Measurements from ENCODE around the gene YIF1B.
"Not testable (repeated sequence)": the region's sequence is repeated elsewhere in the genome, so short reads cannot be mapped to it uniquely, and the experiment has no call there.

The YIF1B gene

GRCh38 chr19:38270587-38271167 lies 45.1 kb downstream of the YIF1B start:
- Histone ChIP-seq H3K4me3 (ENCODE audit: low read length) (no peak overlapping the region), H3K27me3 (ENCODE audit: insufficient read depth, low read length) (peaks cover 12% of the 10 kb centered on the region), H2AFZ (ENCODE audit: low read depth, low read length) (peak overlapping the region; percentile 26), H3K4me1 (ENCODE audit: insufficient read depth, low read length) (peaks cover 18% of the 10 kb centered on the region), H3K36me3 (ENCODE audit: insufficient read depth, low read length) (no peaks in the 10 kb centered on the region), H3K9me3 (ENCODE audit: low read length) (no peaks in the 10 kb centered on the region)

GRCh38 chr19:38268539-38268938 lies 47.2 kb downstream of the YIF1B start:
- Histone ChIP-seq H3K27me3 (ENCODE audit: insufficient read depth, low read length) (peaks cover 31% of the 10 kb centered on the region), H2AFZ (ENCODE audit: low read depth, low read length) (no peak overlapping the region), H3K4me1 (ENCODE audit: insufficient read depth, low read length) (peaks cover 27% of the 10 kb centered on the region), H3K36me3 (ENCODE audit: insufficient read depth, low read length) (no peaks in the 10 kb centered on the region), H3K4me3 (ENCODE audit: low read length) (no peak overlapping the region), H3K9me3 (ENCODE audit: low read length) (no peaks in the 10 kb centered on the region)

DNA sequence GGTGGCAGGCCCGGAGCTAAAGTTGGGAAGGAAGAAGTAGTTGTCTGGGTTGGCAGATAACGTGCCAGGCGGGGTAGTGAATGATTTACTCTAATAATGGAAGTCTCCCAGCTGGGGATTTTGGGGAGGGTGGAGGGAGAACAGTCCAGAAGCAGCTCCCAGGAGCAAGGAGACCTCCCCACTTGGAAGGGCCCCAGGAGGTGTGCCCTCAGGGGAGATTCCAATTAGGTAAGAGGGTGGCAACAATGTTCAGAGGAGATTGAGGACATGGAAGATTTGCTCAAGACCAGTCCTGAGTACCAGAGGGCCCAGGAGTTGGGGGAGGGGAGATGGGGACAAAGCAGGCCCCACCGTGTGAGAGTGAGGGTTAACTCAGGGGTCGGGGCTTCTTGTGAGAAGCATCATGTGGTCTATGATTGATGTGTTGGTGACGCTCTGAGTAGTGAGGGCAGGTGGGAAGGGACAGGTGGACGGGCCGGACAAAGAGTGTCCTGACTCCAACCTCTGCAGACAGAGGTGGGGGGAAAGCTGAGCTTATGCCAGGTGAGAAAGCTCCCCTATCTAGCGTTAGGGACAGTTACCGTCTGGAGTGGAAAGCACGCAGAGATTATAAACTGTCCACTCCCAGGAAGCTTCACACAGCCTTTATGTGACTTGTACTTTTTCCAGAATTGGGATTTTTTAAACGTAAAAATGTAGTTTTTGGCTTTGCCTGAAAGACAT lies 47.8 kb downstream of the YIF1B start:
- Histone ChIP-seq H3K9me3 (ENCODE audit: low read length) (no peaks in the 10 kb centered on the region), H2AFZ (ENCODE audit: low read depth, low read length) (no peak overlapping the region), H3K4me3 (ENCODE audit: low read length) (no peak overlapping the region), H3K4me1 (ENCODE audit: insufficient read depth, low read length) (peaks cover 27% of the 10 kb centered on the region), H3K36me3 (ENCODE audit: insufficient read depth, low read length) (no peaks in the 10 kb centered on the region), H3K27me3 (ENCODE audit: insufficient read depth, low read length) (peaks cover 32% of the 10 kb centered on the region)

- Histone ChIP-seq H2AFZ (ENCODE audit: low read depth, low read length) (no peak overlapping the region), H3K9me3 (ENCODE audit: low read length) (no peaks in the 10 kb centered on the region), H3K4me3 (ENCODE audit: low read length) (no peak overlapping the region), H3K27me3 (ENCODE audit: insufficient read depth, low read length) (peaks cover 35% of the 10 kb centered on the region), H3K4me1 (ENCODE audit: insufficient read depth, low read length) (peaks cover 30% of the 10 kb centered on the region), H3K36me3 (ENCODE audit: insufficient read depth, low read length) (no peaks in the 10 kb centered on the region)
These were observed 48.7 kb downstream of the YIF1B start for GRCh38 chr19:38266981-38267597.

GRCh38 chr19:38265921-38266429 lies 49.8 kb downstream of the YIF1B start:
- no peak overlapping the region for H3K4me3 ChIP-seq (ENCODE audit: low read length)
- peaks cover 35% of the 10 kb centered on the region for H3K27me3 ChIP-seq (ENCODE audit: insufficient read depth, low read length)
- H2AFZ ChIP-seq (ENCODE audit: low read depth, low read length), result no peak overlapping the region
- peaks cover 30% of the 10 kb centered on the region for H3K4me1 ChIP-seq (ENCODE audit: insufficient read depth, low read length)
- H3K9me3 ChIP-seq (ENCODE audit: low read length), result no peaks in the 10 kb centered on the region
- H3K36me3 ChIP-seq (ENCODE audit: insufficient read depth, low read length), result no peaks in the 10 kb centered on the region

DNA sequence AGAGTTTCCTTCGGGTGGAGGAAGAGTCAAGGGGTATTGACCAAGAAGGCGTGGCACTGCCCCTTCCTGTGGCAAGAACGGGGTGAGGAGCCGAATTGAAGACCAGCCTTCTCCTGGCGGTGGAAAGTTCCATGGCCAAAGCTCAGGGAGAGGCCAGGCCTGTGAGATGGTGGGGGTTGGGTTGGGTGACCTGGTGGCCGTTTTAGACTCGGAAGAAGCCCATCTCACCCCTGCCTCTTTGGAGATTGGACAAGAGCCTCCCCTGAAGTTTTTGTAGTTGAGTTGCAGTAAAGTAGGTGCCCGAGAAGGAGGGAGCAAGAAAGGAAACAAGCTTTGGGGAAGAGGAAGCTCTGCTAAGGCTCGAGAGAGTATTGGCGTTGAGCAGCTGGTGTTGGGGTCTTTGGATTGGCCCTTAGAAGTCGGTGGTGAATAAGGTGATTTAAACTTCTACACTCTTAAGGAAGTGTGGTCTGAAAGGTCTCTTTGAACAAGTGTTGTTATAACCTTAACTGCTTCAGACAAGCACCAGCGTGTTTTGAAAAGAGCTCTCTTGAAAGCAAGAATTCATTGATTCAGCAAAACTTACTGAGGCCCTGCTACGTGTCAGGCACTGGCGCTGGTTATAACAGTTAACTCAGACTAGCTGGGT lies 50.4 kb downstream of the YIF1B start:
- H3K4me1 ChIP-seq (ENCODE audit: insufficient read depth, low read length), result peaks cover 27% of the 10 kb centered on the region
- H3K4me3 ChIP-seq (ENCODE audit: low read length), result no peak overlapping the region
- peaks cover 35% of the 10 kb centered on the region for H3K27me3 ChIP-seq (ENCODE audit: insufficient read depth, low read length)
- H3K9me3 ChIP-seq (ENCODE audit: low read length), result no peaks in the 10 kb centered on the region
- H2AFZ ChIP-seq (ENCODE audit: low read depth, low read length), result no peak overlapping the region
- no peaks in the 10 kb centered on the region for H3K36me3 ChIP-seq (ENCODE audit: insufficient read depth, low read length)

DNA sequence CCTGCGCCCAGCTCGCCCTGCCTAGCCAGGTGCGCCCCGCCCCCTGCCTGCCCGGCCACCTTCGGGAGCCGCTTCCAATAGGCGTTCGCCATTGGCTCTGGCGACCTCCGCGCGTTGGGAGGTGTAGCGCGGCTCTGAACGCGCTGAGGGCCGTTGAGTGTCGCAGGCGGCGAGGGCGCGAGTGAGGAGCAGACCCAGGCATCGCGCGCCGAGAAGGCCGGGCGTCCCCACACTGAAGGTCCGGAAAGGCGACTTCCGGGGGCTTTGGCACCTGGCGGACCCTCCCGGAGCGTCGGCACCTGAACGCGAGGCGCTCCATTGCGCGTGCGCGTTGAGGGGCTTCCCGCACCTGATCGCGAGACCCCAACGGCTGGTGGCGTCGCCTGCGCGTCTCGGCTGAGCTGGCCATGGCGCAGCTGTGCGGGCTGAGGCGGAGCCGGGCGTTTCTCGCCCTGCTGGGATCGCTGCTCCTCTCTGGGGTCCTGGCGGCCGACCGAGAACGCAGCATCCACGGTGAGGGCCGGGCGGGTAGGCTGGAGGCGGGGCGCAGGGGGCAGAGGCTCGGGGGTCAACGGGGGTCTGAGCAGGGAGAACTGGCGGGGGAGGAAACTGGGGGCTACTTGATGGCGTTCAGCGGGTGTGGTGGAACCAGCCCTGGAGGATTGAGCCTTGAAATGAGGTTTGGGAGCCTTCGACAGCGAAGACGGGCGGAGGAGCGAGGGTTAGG lies 51.1 kb downstream of the YIF1B start, which contains the start of gene SPINT2:
Gene SPINT2, plus strand, starts transcription at position 88 of the 727 bp plus-strand sequence. Its CDS starts 320 bp downstream, at position 408.
- Histone ChIP-seq H3K27me3 (ENCODE audit: insufficient read depth, low read length) (peaks cover 35% of the 10 kb centered on the region), H3K9me3 (ENCODE audit: low read length) (no peaks in the 10 kb centered on the region)

DNA sequence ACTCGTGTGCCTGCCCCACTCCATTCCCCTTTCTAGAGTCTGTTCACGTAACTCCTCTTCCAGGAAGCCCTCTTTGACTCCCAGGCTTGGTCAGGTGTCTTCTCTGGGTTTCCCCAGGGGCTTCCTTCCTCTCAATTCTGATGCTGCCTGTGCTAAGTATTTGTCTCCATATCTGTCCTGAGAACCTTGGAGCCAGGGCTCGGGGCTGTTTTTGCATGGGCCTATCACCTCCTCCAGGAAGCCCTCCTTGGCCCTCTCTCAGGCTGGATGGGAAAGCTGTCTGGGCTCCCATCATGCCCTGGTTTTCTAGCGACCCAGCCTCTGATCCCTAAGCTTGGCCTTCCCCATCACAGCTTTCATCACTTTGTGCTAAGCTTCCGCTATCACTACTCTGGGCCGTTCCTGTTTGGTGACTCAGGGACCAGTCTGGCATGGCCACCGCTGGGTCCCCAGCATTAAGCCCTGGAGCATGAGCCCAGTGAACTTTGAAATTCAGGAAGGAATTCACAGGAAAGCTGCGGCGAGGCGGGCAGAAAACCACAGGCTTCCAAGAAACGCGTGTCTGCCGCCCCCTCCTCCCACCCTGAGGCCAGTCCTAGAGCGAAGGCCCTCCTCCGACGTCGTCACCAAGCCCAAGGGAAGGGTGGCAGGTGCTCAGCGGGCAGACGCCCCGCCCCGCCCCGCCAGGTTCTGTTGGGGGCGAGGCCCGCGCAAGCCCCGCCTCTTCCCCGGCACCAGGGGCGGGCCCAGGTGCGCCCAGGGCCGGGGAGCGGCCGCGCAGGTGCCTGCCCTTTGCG lies 51.9 kb downstream of the YIF1B start:
- Histone ChIP-seq H3K27me3 (ENCODE audit: insufficient read depth, low read length) (peaks cover 35% of the 10 kb centered on the region), H3K4me3 (ENCODE audit: low read length) (peak overlapping the region; percentile 27), H2AFZ (ENCODE audit: low read depth, low read length) (peak overlapping the region; percentile 8), H3K4me1 (ENCODE audit: insufficient read depth, low read length) (peaks cover 27% of the 10 kb centered on the region), H3K36me3 (ENCODE audit: insufficient read depth, low read length) (no peaks in the 10 kb centered on the region), H3K9me3 (ENCODE audit: low read length) (no peaks in the 10 kb centered on the region)

More for the DNA sequence above, 51.1 kb downstream of the YIF1B start, which contains the start of gene SPINT2:
- Histone ChIP-seq H3K4me1 (ENCODE audit: insufficient read depth, low read length) (peaks cover 27% of the 10 kb centered on the region), H3K36me3 (ENCODE audit: insufficient read depth, low read length) (no peaks in the 10 kb centered on the region), H3K4me3 (ENCODE audit: low read length) (peak within 1 kb of the TSS; percentile 27), H2AFZ (ENCODE audit: low read depth, low read length) (peak within 1 kb of the TSS; percentile 8)

DNA sequence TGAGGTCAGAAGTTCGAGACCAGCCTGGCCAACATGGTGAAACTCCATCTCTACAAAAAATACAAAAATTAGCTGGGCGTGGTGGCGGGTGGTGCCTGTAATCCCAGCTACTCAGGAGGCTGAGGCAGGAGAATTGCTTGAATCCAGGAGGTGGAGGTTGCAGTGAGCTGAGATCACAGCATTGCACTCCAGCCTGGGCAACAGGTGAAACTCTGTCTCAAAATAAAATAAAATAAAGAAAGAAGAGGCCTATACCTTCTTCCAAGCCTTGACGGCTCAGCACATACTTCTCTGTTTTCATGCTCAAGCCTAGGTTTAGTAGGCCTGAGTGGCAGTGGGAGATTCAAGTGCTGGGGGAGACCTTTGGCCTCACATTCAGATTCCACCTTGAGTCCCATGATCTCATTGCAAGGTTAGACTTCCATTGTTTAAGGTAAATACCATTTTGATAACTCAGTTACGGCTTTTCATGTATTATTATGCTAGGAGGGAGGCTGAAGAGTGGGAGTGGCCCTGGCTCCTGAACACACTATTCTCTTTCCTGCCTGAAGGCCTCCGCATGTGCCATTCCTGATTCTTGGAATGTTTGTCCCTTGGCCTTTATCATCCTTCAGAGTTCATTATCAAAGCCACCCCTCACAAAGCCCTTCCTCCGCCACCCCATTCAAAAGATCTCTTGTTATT lies 53.0 kb downstream of the YIF1B start:
- Histone ChIP-seq H3K4me3 (ENCODE audit: low read length) (no peak overlapping the region), H3K4me1 (ENCODE audit: insufficient read depth, low read length) (peaks cover 19% of the 10 kb centered on the region), H3K27me3 (ENCODE audit: insufficient read depth, low read length) (peaks cover 35% of the 10 kb centered on the region), H3K36me3 (ENCODE audit: insufficient read depth, low read length) (no peaks in the 10 kb centered on the region), H3K9me3 (ENCODE audit: low read length) (no peaks in the 10 kb centered on the region), H2AFZ (ENCODE audit: low read depth, low read length) (no peak overlapping the region)

DNA sequence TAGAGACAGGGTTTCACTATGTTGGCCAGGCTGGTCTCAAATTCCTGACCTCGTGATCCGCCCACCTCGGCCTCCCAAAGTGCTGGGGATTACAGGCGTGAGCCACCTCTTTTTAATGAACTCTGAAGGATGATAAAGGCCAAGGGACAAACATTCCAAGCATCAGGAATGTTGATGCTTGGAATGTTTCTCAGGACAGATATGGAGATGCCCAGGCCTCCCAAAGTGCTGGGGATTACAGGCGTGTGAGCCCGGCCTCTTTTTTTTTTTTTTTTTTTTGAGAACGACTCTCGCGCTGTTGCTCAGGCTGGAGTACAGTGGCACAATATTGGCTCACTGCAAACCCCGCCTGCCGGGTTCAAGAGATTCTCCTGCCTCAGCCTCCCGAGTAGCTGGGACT lies 53.8 kb downstream of the YIF1B start:
- H3K9me3 ChIP-seq (ENCODE audit: low read length); H3K36me3 ChIP-seq (ENCODE audit: insufficient read depth, low read length); H3K4me3 ChIP-seq (ENCODE audit: low read length); H2AFZ ChIP-seq (ENCODE audit: low read depth, low read length): not testable (repeated sequence)
- Histone ChIP-seq H3K27me3 (ENCODE audit: insufficient read depth, low read length) (peaks cover 35% of the 10 kb centered on the region), H3K4me1 (ENCODE audit: insufficient read depth, low read length) (peaks cover 12% of the 10 kb centered on the region)

GRCh38 chr19:38255383-38256014 lies 60.2 kb downstream of the YIF1B start:
- Histone ChIP-seq H3K4me3 (ENCODE audit: low read length) (no peak overlapping the region), H3K4me1 (ENCODE audit: insufficient read depth, low read length) (peaks cover 29% of the 10 kb centered on the region), H3K36me3 (ENCODE audit: insufficient read depth, low read length) (no peaks in the 10 kb centered on the region), H3K9me3 (ENCODE audit: low read length) (no peaks in the 10 kb centered on the region), H3K27me3 (ENCODE audit: insufficient read depth, low read length) (peaks cover 12% of the 10 kb centered on the region), H2AFZ (ENCODE audit: low read depth, low read length) (peak overlapping the region; percentile 20)
